ENCODE measurements around the gene ALDH8A1. TPM values are rescaled to one million over a fixed set of nuclear protein-coding genes. Genes with fewer than 3 reads are reported as not detected.
A peak's percentile ranks its signal among the peaks of the same experiment; 100 is the strongest.

The ALDH8A1 gene
- total RNA-seq, 1 experiment from 2014 or later = not detected

DNA sequence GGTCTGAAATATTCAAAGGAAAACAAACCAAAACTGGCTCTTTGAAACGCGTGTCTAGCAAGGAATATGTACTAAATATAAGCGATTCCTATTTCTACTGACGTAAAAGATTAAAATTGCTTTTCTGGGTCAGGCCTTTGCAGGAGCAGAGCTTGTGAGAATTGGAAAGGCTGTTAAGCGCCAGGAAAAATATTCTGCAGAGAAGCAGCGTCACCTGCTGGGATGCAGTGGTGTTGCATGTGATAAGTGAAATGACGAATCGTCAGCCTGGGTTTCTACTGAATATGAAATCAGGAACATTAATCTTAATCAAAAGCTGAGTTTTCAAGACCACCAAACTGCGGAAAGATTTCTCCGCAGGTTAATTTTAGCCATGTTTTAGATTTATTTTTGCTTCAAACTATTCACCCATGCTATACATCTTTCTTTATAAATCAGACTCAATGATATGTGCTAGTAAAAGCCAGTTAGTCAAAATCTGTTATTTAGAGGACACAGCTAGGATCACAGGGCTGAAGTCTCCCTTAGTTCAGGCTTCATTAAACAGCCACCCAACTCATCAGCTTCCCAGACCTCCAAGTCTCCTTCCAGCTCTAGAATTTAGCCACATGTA lies 67.4 kb downstream of the ALDH8A1 start:
- peak; percentile 75 for ATAC-seq
- no TSS peak for BruUV-seq (replicated peaks)
- Histone ChIP-seq H3K36me3 (ENCODE audit: control insufficient read depth, insufficient read depth, low read length) (no peaks in the 10 kb centered on the region), H3K4me1 (ENCODE audit: control insufficient read depth, insufficient read depth, low read length) (no peaks in the 10 kb centered on the region), H3K27me3 (ENCODE audit: control insufficient read depth, insufficient read depth, low read length) (no peaks in the 10 kb centered on the region), H3K27ac (ENCODE audit: low read length) (no peak overlapping the region), H3K9me3 (ENCODE audit: control insufficient read depth, insufficient read depth, low read depth, low read length) (no peaks in the 10 kb centered on the region), H3K4me3 (ENCODE audit: low read depth in 2 of 2, low read length in 2 of 2) (no peak overlapping the region)
- intact Hi-C loops (cut with micrococcal nuclease; ENCODE audit: unreplicated experiment) = loop anchor here (1.0 kb wide), 1 partner anchor 708 kb away; no protein-coding TSS in a partner anchor
- ChIA-PET POLR2A (no interaction called here), CTCF (interaction anchor here (0.6 to 0.8 kb wide), 2 partner anchors 58 to 937 kb away, joined by 3 to 5 read pairs; no protein-coding TSS in a partner anchor)
- TF ChIP-seq, protein P1, sequence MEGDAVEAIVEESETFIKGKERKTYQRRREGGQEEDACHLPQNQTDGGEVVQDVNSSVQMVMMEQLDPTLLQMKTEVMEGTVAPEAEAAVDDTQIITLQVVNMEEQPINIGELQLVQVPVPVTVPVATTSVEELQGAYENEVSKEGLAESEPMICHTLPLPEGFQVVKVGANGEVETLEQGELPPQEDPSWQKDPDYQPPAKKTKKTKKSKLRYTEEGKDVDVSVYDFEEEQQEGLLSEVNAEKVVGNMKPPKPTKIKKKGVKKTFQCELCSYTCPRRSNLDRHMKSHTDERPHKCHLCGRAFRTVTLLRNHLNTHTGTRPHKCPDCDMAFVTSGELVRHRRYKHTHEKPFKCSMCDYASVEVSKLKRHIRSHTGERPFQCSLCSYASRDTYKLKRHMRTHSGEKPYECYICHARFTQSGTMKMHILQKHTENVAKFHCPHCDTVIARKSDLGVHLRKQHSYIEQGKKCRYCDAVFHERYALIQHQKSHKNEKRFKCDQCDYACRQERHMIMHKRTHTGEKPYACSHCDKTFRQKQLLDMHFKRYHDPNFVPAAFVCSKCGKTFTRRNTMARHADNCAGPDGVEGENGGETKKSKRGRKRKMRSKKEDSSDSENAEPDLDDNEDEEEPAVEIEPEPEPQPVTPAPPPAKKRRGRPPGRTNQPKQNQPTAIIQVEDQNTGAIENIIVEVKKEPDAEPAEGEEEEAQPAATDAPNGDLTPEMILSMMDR (IDR thresholded peaks at IDR 0.05) = peak; percentile 95
- TF ChIP-seq POLR2AphosphoS5 (IDR thresholded peaks at IDR 0.05; ENCODE audit: low read depth, low read length) = no peak
- DNase-seq (ENCODE audit: low read depth, low spot score) = peak; percentile 45
- in situ Hi-C loops (cut with HindIII; ENCODE audit: low pct_unique_long_range_greater_than_20kb, low sequenced_read_pairs) = no loop called here

DNA sequence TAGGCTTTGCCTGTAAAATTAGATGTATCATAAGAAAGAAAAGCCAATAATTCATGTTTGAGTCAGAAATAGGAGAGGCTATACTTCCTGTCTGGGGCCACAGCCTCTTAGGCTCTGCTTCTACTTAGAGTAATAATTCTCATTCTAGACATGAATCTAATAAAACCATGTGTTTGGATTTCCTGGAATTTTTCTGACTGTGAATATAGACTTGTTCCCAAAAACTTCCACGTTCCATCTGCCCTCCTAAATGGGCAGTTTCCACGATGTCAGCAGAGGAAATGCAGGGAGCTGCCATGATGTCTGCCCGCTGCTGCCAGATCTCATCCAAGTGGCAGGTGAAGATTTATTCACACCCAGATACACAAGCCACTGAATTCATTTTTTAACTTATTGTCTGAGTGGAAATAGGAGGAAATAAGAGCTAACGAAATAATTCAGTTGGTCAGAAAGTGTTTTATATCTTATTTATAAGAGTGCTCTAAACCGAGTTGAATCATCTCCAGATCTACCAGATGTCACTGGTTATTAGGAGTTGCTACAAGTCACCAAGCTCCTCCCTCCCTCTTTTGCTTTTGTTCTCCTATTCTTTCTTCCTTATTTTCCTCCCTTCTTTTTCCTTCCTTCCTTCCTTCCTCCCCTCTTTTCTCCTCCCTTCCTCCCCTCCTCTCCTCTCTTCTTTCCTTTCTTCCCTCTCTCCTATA lies 69.3 kb downstream of the ALDH8A1 start:
- Histone ChIP-seq H3K4me1 (ENCODE audit: control insufficient read depth, insufficient read depth, low read length) (no peaks in the 10 kb centered on the region), H3K4me3 (ENCODE audit: low read depth in 2 of 2, low read length in 2 of 2) (no peak overlapping the region), H3K27me3 (ENCODE audit: control insufficient read depth, insufficient read depth, low read length) (no peaks in the 10 kb centered on the region), H3K27ac (ENCODE audit: low read length) (no peak overlapping the region), H3K9me3 (ENCODE audit: control insufficient read depth, insufficient read depth, low read depth, low read length) (no peaks in the 10 kb centered on the region), H3K36me3 (ENCODE audit: control insufficient read depth, insufficient read depth, low read length) (no peaks in the 10 kb centered on the region)
- ChIA-PET POLR2A (no interaction called here), CTCF (interaction anchor here (0.6 kb wide), 1 partner anchor 718 kb away, joined by 3 read pairs; no protein-coding TSS in a partner anchor)
- in situ Hi-C loops (cut with HindIII; ENCODE audit: low pct_unique_long_range_greater_than_20kb, low sequenced_read_pairs) = no loop called here
- no peak for ATAC-seq
- intact Hi-C loops (cut with micrococcal nuclease; ENCODE audit: unreplicated experiment) = no loop called here
- no TSS peak for BruUV-seq (replicated peaks)
- DNase-seq (ENCODE audit: low read depth, low spot score) = no peak
- no peak for TF ChIP-seq TCF7L2 (IDR thresholded peaks at IDR 0.05; ENCODE audit: low read depth, low read length)
- no peak for TF ChIP-seq SIN3A (IDR thresholded peaks at IDR 0.05; ENCODE audit: borderline replicate concordance, insufficient read depth, low read depth, low read length)
- TF ChIP-seq, protein P2, sequence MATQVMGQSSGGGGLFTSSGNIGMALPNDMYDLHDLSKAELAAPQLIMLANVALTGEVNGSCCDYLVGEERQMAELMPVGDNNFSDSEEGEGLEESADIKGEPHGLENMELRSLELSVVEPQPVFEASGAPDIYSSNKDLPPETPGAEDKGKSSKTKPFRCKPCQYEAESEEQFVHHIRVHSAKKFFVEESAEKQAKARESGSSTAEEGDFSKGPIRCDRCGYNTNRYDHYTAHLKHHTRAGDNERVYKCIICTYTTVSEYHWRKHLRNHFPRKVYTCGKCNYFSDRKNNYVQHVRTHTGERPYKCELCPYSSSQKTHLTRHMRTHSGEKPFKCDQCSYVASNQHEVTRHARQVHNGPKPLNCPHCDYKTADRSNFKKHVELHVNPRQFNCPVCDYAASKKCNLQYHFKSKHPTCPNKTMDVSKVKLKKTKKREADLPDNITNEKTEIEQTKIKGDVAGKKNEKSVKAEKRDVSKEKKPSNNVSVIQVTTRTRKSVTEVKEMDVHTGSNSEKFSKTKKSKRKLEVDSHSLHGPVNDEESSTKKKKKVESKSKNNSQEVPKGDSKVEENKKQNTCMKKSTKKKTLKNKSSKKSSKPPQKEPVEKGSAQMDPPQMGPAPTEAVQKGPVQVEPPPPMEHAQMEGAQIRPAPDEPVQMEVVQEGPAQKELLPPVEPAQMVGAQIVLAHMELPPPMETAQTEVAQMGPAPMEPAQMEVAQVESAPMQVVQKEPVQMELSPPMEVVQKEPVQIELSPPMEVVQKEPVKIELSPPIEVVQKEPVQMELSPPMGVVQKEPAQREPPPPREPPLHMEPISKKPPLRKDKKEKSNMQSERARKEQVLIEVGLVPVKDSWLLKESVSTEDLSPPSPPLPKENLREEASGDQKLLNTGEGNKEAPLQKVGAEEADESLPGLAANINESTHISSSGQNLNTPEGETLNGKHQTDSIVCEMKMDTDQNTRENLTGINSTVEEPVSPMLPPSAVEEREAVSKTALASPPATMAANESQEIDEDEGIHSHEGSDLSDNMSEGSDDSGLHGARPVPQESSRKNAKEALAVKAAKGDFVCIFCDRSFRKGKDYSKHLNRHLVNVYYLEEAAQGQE (IDR thresholded peaks at IDR 0.05; ENCODE audit: insufficient read depth in 1 of 2, low read depth in 2 of 2, low read length in 1 of 2) = no peak
- no peak for TF ChIP-seq POLR2AphosphoS5 (IDR thresholded peaks at IDR 0.05; ENCODE audit: low read depth, low read length)
- TF ChIP-seq, protein P1 (IDR thresholded peaks at IDR 0.05) = no peak
